Right ventricle myocardium superior (tissue), 1 donor: Measurements from ENCODE around the gene UBR3. TPM values are rescaled to one million over a fixed set of nuclear protein-coding genes. Genes with fewer than 3 reads are reported as not detected.
"Not testable (repeated sequence)": the region's sequence is repeated elsewhere in the genome, so short reads cannot be mapped to it uniquely, and the experiment has no call there.

Experiments
- ATAC-seq: fragments of 200-7000 bp; cut with Tn5 transposase; one replicate; pipeline ENCODE4 v1.9.1; 2020; ENCODE audit warnings: mild to moderate bottlenecking; ENCODE audit not compliant: poor library complexity
- DNase-seq: peaks from one replicate; pipeline ENCODE4 v3.0.0-alpha.2; 2020
- intact Hi-C: fragments of 100-400 bp; cut with DNase I; formaldehyde crosslinking; loops from one replicate; pipeline ENCODE4 v1.11.2; 2022
- long read RNA-seq: library from polyadenylated mRNA; unstranded; transcript quantifications from one replicate; pipeline ENCODE4 v2.0.0, GENCODE V29; 2021
- total RNA-seq: library from RNA; stranded (reverse); fragmentation: NEBNext Ultra II Directional; extraction: Animal tissue kit (Norgen Biotek cat#: 25700); gene quantifications from one replicate; pipeline ENCODE4 v1.2.1, GENCODE V29; 2021
- donor health status: DM: no; HTN: yes; CAD: no; lungs with severe emphysema.

Gene UBR3, protein sequence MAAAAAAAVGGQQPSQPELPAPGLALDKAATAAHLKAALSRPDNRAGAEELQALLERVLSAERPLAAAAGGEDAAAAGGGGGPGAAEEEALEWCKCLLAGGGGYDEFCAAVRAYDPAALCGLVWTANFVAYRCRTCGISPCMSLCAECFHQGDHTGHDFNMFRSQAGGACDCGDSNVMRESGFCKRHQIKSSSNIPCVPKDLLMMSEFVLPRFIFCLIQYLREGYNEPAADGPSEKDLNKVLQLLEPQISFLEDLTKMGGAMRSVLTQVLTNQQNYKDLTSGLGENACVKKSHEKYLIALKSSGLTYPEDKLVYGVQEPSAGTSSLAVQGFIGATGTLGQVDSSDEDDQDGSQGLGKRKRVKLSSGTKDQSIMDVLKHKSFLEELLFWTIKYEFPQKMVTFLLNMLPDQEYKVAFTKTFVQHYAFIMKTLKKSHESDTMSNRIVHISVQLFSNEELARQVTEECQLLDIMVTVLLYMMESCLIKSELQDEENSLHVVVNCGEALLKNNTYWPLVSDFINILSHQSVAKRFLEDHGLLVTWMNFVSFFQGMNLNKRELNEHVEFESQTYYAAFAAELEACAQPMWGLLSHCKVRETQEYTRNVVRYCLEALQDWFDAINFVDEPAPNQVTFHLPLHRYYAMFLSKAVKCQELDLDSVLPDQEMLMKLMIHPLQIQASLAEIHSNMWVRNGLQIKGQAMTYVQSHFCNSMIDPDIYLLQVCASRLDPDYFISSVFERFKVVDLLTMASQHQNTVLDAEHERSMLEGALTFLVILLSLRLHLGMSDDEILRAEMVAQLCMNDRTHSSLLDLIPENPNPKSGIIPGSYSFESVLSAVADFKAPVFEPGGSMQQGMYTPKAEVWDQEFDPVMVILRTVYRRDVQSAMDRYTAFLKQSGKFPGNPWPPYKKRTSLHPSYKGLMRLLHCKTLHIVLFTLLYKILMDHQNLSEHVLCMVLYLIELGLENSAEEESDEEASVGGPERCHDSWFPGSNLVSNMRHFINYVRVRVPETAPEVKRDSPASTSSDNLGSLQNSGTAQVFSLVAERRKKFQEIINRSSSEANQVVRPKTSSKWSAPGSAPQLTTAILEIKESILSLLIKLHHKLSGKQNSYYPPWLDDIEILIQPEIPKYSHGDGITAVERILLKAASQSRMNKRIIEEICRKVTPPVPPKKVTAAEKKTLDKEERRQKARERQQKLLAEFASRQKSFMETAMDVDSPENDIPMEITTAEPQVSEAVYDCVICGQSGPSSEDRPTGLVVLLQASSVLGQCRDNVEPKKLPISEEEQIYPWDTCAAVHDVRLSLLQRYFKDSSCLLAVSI (N-terminal part only)
- total RNA-seq: 112 TPM
- long read RNA-seq, full-length matches to known transcripts: 6 of 45 reads
- long read RNA-seq, partial matches to known transcripts: 35 of 45 reads
- long read RNA-seq, other reads (novel, unspliced or antisense): 4 of 45 reads

DNA sequence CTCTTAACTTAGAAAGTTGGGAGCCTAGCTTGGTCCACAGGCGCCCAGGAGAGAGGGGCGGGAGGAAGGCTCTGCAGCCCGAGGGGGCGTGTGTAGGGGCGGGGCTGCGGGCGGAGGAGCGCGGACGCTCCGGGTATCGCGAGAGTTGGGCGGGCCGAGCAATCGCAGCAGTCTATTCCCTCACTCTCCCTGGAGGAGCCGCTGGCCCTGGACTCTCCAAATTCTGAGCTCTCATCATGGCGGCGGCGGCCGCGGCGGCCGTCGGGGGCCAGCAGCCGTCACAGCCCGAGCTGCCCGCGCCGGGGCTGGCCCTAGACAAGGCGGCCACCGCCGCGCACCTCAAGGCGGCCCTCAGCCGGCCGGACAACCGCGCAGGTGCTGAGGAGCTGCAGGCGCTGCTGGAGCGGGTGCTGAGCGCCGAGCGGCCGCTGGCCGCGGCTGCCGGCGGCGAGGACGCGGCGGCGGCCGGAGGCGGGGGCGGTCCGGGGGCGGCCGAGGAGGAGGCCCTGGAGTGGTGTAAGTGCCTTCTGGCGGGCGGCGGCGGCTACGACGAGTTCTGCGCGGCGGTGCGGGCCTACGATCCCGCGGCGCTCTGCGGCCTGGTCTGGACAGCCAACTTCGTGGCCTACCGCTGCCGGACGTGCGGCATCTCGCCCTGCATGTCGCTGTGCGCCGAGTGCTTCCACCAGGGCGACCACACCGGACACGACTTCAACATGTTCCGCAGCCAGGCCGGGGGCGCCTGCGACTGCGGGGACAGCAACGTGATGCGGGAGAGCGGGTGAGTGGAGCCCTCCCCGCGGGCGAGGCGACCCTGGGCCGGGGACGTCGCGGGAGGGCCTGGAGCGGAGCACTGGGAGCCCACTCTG lies at the start of gene UBR3:
Gene UBR3 (plus strand): TSS at position 183 of the 869 bp plus-strand sequence. CDS start 54 bp downstream, at position 237.
- intact Hi-C loops: loop anchor here (5.0 kb wide), 1 partner anchor 50 kb away; no protein-coding TSS in a partner anchor
- ATAC-seq (peak; percentile 90), DNase-seq (peak; percentile 97)

DNA sequence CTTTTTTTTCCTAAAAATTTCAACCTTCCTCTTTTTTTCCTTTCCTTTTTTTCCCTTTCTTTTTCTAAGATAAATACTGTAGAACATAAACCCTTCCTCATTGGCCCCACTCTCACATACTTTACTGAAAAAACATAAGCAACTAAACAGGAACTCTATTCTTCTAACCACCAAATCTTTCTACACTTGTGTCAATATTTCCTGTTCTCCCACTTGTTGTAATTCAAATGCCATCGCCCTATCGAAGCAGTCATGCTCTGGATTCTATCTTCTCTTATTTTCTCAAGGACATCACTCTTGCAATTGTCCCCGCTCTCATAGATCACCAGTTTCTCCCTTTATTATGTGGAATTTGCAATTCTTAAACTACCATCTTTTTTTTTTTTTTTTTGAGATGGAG lies 48.8 kb upstream of the UBR3 start:
- DNase-seq (no peak), ATAC-seq (no peak)
- intact Hi-C loops: no loop called here

- DNase-seq (no peak), ATAC-seq (no peak)
- intact Hi-C loops: no loop called here
Observed at GRCh38 chr2:169781249-169782013, 45.8 kb upstream of the UBR3 start.

- DNase-seq: no peak
- intact Hi-C loops: no loop called here
- no peak for ATAC-seq
Observed at GRCh38 chr2:169782513-169782912, 44.7 kb upstream of the UBR3 start.

GRCh38 chr2:169790581-169790980 lies 36.7 kb upstream of the UBR3 start:
- ATAC-seq: no peak
- intact Hi-C loops: no loop called here
- DNase-seq: no peak

- ATAC-seq (no peak), DNase-seq (no peak)
- intact Hi-C loops: no loop called here
Observed at GRCh38 chr2:169795181-169795580, 32.1 kb upstream of the UBR3 start.

GRCh38 chr2:169796441-169796840 lies 30.8 kb upstream of the UBR3 start:
- ATAC-seq (no peak), DNase-seq (no peak)
- intact Hi-C loops: no loop called here

- no peak for DNase-seq
- intact Hi-C loops: no loop called here
- ATAC-seq: no peak
Observed at GRCh38 chr2:169797601-169798000, 29.7 kb upstream of the UBR3 start.

GRCh38 chr2:169798397-169798717 lies 28.9 kb upstream of the UBR3 start:
- DNase-seq (no peak), ATAC-seq (no peak)
- intact Hi-C loops: no loop called here

DNA sequence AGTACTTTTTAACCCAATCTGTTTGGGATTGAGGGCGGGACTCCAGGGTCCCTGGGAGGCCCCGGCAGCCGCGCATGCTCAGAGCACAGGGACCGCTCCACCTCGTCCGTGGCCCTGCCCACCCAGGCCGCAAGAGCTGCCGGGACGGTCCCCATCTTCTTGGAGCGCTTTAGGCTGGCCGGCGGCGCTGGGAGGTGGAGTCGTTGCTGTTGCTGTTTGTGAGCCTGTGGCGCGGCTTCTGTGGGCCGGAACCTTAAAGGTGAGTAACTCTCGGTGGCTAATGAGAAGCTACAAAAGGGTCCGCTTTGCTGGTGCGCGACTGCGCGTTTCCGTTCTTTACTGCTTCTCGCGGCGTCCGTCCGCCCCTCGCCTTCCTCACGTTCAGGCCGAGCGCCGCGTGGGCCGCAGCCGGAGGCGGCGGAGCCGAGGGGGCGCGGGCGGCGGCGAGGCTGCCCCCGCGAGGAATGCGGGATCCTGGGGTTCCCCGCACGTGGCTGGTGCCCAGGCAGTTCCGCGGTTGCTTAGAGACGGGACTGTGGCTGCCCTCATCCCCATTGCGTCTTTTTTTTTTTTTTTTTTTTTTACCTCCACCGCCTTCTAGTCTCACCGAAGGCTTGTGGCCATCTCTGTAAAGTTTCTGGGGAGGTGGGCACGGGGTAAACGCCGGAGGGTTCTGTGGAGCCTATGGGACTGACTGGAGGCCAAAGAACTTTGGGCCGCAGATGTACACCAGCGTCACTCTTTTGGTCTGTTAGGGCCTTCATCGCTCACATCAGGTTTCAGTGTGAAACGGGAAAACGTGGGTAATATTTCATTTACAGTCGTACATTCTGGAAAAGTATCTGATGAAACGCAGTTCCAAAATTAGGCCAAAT lies 28.3 kb upstream of the UBR3 start, which contains the start of gene SSB:
Gene SSB (plus strand): TSS at position 154 of the 875 bp plus-strand sequence. CDS start 2,090 bp downstream, outside the sequence.
- ATAC-seq: peak; percentile 100
- peak; percentile 96 for DNase-seq
- intact Hi-C loops: no loop called here

DNA sequence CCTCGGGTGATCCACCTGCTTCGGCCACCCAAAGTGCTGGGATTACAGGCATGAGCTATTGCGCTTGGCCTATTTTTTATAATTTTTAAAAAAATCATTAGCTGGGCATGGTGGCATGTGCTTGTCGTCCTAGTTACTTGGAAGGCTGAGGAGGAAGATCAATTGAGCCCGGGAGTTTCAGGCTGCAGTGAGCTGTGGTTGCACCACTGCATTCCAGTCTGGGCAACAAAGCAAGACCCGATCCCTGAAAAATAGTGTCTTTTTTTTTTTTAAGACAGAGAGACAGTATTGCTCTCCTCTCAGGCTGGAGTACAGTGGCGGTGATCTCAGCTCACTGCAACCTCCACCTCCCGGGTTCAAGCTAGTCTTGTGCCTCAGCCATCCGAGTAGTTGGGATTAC lies 23.8 kb upstream of the UBR3 start:
- DNase-seq (no peak), ATAC-seq (no peak)
- intact Hi-C loops: no loop called here

DNA sequence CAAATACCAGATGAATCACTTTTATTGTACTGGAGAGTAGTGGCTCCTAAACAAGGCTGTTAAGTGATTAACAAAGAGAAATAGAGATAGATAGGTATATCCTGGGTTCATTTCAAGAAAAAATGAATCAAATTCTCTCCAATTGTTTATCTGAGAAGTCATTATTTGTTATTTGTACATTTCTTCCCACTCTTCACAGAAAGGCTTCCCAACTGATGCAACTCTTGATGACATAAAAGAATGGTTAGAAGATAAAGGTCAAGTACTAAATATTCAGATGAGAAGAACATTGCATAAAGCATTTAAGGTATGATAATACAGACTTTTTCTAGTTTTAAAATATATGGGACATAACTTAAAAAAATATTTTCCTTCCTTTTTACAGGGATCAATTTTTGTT lies 20.7 kb upstream of the UBR3 start:
- ATAC-seq: no peak
- intact Hi-C loops: no loop called here

GRCh38 chr2:169808221-169808620 lies 19.0 kb upstream of the UBR3 start:
- DNase-seq: no peak
- intact Hi-C loops: no loop called here
- ATAC-seq: no peak

More for the DNA sequence above, 20.7 kb upstream of the UBR3 start:
- no peak for DNase-seq

DNA sequence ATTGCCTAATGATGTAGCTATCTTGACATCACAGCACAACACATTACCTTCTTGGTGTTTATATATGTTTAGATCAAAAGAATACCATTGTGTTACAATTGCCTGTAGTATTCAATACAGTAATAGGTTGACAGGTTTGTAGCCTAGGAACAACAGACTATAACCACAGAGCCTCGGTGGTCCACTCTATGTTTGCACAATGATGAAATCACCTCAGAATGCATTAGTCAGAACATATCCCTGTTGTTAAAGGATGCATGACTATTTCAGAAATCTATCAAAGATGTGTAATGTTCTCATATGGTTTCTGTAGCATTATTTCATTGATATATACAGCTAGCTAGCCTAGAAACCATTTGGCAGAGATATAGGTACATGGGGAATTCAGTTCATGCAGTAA lies 11.4 kb upstream of the UBR3 start:
- no peak for DNase-seq
- intact Hi-C loops: no loop called here
- no peak for ATAC-seq

DNA sequence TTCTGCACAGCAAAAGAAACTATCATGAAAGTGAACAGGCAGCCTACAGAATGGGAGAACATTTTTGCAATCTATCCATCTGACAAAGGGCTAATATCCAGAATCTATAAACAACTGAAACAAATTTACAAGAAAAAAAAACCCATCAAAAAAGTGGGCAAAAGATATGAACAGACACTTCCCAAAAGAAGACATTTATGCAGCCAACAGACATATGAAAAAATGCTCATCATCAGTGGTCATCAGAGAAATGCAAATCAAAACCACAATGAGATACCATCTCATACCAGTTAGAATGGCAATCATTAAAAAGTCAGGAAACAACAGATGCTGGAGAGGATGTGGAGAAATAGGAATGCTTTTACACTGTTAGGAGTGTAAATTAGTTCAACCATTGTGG lies 10.3 kb upstream of the UBR3 start:
- intact Hi-C loops, ATAC-seq, DNase-seq: not testable (repeated sequence)

DNA sequence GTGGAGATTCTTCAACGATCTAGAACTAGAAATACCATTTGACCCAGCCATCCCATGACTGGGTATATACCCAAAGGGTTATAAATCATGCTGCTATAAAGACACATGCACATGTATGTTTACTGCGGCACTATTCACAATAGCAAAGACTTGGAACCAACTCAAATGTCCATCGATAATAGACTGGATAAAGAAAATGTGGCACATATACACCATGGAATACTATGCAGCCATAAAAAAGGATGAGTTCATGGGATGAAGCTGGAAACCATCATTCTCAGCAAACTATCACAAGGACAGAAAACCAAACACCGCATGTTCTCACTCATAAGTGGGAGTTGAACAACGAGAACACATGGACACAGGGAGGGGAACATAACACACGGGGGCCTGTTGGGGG lies 9.9 kb upstream of the UBR3 start:
- ATAC-seq, intact Hi-C loops, DNase-seq: not testable (repeated sequence)
